Activated CD8-positive, alpha-beta T cell treated with anti-CD3 and anti-CD28 coated beads for 36 hours (primary cell): ENCODE results near the gene MEG3. TPM values are rescaled to one million over a fixed set of nuclear protein-coding genes. Genes with fewer than 3 reads are reported as not detected.

Experiments used
- ATAC-seq: fragments of 200-7000 bp; cut with Tn5 transposase; one replicate; pipeline ENCODE4 v1.10.0; 2021; ENCODE audit warnings: mild to moderate bottlenecking, moderate library complexity
- CTCF ChIA-PET: fragments of 350-600 bp; sonication (Branson Sonifier 250); formaldehyde crosslinking; loops from one replicate; lab custom pipeline; 2021; ENCODE audit warnings: antibody characterized with exemption; lab: Charles Lee
- POLR2A ChIA-PET: fragments of 350-600 bp; sonication (Branson Sonifier 250); formaldehyde crosslinking; loops from one replicate; lab custom pipeline; 2021; ENCODE audit warnings: antibody characterized with exemption; lab: Charles Lee
- DNase-seq: peaks from one replicate; pipeline ENCODE4 v3.0.0-alpha.2; 2020
- H3K27ac Mint-ChIP-seq: one replicate; pipeline ENCODE4 v1.8.0; 2021; ENCODE audit warnings: mild to moderate bottlenecking, mixed read lengths
- H3K27me3 Mint-ChIP-seq: one replicate; pipeline ENCODE4 v1.8.0; 2021; ENCODE audit warnings: mixed read lengths
- H3K36me3 Mint-ChIP-seq: one replicate; pipeline ENCODE4 v1.8.0; 2021; ENCODE audit warnings: low read depth, mixed read lengths
- H3K4me1 Mint-ChIP-seq: one replicate; pipeline ENCODE4 v1.8.0; 2021; ENCODE audit warnings: low read depth, mixed read lengths
- H3K4me3 Mint-ChIP-seq: one replicate; pipeline ENCODE4 v1.8.0; 2021; ENCODE audit warnings: mild to moderate bottlenecking, moderate library complexity, mixed read lengths
- H3K9me3 Mint-ChIP-seq: one replicate; pipeline ENCODE4 v1.8.0; 2021; ENCODE audit warnings: mixed read lengths
- intact Hi-C: fragments of 100-400 bp; cut with micrococcal nuclease; formaldehyde crosslinking; loops from one replicate; pipeline ENCODE4 v1.10.0; 2022
- total RNA-seq, 2 experiments: library from RNA; stranded (reverse); gene quantifications; one replicate each; pipeline ENCODE4 v1.2.3, GENCODE V29; 2021
- TF ChIP-seq, protein P1 (sequence below): fragments of 200-600 bp; IDR thresholded peaks from one replicate; pipeline ENCODE4 v1.8.0; 2022; ENCODE audit warnings: antibody characterized with exemption, mild to moderate bottlenecking

The MEG3 gene
- total RNA-seq, 2 experiments from 2014 or later = not detected

DNA sequence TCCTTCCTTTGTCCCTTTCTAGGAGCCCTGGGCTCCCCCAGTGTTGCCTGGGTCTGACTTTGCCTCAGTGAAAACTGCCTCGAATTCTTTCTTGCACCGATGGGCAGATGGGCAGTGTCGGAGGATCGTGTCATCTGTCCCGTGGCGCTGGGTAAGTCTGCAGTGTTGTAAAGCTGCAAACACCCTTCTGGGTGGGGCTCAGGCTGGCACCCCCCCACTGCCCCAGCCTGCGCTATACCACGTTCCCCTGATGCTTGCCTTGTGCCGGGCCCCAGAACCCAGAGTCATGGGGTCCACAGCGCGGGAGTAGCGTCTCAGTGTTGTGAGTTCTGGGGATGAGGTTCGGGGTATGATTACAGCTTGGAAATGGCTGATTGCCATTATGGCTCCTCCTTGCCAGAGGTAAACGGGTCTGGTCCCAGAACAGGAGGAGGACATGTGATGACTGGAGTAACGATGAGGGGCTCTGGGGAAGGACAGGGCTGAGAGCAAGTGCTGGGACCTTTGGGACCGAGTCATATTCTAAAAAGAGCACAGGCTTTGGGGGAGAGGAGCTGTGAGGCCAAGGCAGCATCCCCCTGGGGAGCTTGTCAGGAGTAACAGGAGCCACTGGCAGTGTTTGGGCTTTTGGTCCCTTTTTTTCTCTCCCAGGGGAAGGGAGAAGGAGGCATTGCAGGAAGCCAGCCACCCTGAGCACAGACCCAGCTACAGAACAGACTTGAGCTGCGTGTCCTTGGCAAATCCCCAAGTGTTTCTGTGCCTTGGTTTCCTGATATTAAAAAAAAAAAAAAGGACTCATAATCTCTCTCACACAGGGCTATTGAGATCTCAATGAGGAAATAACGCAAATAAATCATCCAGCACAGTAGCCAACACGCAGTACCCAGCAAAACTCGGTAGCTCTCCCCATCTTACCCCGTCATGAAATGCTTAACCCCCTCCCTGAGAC, 73.3 kb downstream of the MEG3 start:
- Mint-ChIP-seq H3K4me3 (no peak overlapping the region), H3K36me3 (no peaks in the 10 kb centered on the region), H3K4me1 (no peaks in the 10 kb centered on the region), H3K27ac (no peak overlapping the region), H3K9me3 (no peaks in the 10 kb centered on the region), H3K27me3 (peaks cover 39% of the 10 kb centered on the region)
- ChIA-PET CTCF (interaction anchor here (1.6 kb wide), 1 partner anchor 48 kb away, joined by 4 read pairs; no protein-coding TSS in a partner anchor), POLR2A (no interaction called here)
- intact Hi-C loops = no loop called here
- TF ChIP-seq, protein P1, sequence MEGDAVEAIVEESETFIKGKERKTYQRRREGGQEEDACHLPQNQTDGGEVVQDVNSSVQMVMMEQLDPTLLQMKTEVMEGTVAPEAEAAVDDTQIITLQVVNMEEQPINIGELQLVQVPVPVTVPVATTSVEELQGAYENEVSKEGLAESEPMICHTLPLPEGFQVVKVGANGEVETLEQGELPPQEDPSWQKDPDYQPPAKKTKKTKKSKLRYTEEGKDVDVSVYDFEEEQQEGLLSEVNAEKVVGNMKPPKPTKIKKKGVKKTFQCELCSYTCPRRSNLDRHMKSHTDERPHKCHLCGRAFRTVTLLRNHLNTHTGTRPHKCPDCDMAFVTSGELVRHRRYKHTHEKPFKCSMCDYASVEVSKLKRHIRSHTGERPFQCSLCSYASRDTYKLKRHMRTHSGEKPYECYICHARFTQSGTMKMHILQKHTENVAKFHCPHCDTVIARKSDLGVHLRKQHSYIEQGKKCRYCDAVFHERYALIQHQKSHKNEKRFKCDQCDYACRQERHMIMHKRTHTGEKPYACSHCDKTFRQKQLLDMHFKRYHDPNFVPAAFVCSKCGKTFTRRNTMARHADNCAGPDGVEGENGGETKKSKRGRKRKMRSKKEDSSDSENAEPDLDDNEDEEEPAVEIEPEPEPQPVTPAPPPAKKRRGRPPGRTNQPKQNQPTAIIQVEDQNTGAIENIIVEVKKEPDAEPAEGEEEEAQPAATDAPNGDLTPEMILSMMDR = no peak
- no peak for DNase-seq
- ATAC-seq = no peak

GRCh38 chr14:100899884-100900771, 74.2 kb downstream of the MEG3 start:
- Mint-ChIP-seq H3K27ac (no peak overlapping the region), H3K36me3 (no peaks in the 10 kb centered on the region), H3K4me1 (no peaks in the 10 kb centered on the region), H3K4me3 (no peak overlapping the region), H3K27me3 (peaks cover 44% of the 10 kb centered on the region), H3K9me3 (no peaks in the 10 kb centered on the region)
- TF ChIP-seq, protein P1 = no peak
- DNase-seq (no peak), ATAC-seq (no peak)
- intact Hi-C loops = no loop called here
- ChIA-PET POLR2A (no interaction called here), CTCF (interaction anchor here (0.8 to 1.6 kb wide), 4 partner anchors 10 to 61 kb away, joined by 3 to 4 read pairs (median 3); no protein-coding TSS in a partner anchor)

GRCh38 chr14:100900837-100901390, 75.0 kb downstream of the MEG3 start:
- Mint-ChIP-seq H3K4me1 (no peaks in the 10 kb centered on the region), H3K9me3 (no peaks in the 10 kb centered on the region), H3K4me3 (no peak overlapping the region), H3K36me3 (no peaks in the 10 kb centered on the region), H3K27ac (no peak overlapping the region), H3K27me3 (peaks cover 44% of the 10 kb centered on the region)
- peak; percentile 49 for ATAC-seq
- TF ChIP-seq, protein P1 = no peak
- ChIA-PET POLR2A (no interaction called here), CTCF (interaction anchor here (0.8 to 1.6 kb wide), 4 partner anchors 11 to 62 kb away, joined by 3 to 4 read pairs (median 3); no protein-coding TSS in a partner anchor)
- peak; percentile 44 for DNase-seq
- intact Hi-C loops = no loop called here

DNA sequence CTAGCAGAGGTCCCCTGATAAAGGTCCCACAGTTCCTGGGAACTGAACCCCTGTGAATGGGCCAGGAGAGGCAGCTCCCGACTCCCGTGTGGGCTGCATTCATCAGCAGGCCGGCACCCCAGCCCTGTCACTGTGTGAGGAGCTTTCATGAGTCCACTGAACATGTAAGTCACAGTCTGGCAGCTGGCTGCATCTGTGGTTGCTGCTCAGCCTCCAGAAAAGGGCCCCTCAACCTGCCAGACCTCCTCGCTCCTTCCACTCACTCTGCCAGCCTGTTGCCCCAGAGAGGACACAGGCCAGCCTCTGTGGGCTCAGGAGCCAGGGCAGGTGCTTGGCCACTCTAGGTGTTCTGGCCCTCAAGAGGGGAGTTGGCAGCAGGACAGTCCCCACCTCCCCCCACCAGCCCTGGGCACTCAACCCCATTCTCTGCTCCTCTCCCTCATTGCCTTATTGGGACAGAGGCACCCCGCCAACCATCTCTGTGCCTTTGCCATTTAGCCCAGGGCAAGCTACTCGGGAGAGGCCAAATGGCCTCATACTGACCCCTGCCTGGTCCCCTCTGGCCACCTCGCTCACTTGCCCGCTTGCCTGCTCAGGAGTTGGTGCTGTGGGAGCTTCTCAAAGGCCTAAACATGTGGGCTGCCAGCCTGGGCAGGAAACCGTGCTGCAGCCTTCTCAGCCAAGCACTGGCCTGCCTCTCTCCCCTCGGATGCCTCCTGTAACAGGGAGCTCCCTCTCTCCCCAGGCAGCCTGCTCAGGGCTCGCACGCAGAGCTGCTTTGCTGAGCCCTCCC, 75.7 kb downstream of the MEG3 start:
- DNase-seq (no peak), ATAC-seq (no peak)
- TF ChIP-seq, protein P1 = no peak
- peaks cover 40% of the 10 kb centered on the region for H3K27me3 Mint-ChIP-seq
- H3K9me3 Mint-ChIP-seq = no peaks in the 10 kb centered on the region
- intact Hi-C loops = no loop called here
- POLR2A ChIA-PET = no interaction called here
- no peak overlapping the region for H3K4me3 Mint-ChIP-seq
- no peak overlapping the region for H3K27ac Mint-ChIP-seq
- no peaks in the 10 kb centered on the region for H3K36me3 Mint-ChIP-seq
- CTCF ChIA-PET = interaction anchor here (1.0 to 1.3 kb wide), 2 partner anchors 11 to 20 kb away, joined by 3 read pairs; no protein-coding TSS in a partner anchor
- no peaks in the 10 kb centered on the region for H3K4me1 Mint-ChIP-seq
